HG03045 (cell line): Measurements from ENCODE around the gene KRTAP10-4.
"Not testable (repeated sequence)": the region's sequence is repeated elsewhere in the genome, so short reads cannot be mapped to it uniquely, and the experiment has no call there.

ENCODE experiments used
- ATAC-seq: cut with Tn5 transposase; IDR thresholded peaks from one replicate; pipeline ENCODE4 v1.9.1; 2021; ENCODE audit warnings: mild to moderate bottlenecking, moderate library complexity; ENCODE audit not compliant: unreplicated experiment

KRTAP10-4 gene, protein sequence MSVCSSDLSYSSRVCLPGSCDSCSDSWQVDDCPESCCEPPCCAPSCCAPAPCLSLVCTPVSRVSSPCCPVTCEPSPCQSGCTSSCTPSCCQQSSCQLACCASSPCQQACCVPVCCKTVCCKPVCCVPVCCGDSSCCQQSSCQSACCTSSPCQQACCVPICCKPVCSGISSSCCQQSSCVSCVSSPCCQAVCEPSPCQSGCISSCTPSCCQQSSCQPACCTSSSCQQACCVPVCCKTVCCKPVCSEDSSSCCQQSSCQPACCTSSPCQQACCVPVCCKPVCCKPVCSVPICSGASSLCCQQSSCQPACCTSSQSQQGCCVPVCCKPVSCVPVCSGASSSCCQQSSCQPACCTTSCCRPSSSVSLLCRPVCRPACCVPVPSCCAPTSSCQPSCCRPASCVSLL

DNA sequence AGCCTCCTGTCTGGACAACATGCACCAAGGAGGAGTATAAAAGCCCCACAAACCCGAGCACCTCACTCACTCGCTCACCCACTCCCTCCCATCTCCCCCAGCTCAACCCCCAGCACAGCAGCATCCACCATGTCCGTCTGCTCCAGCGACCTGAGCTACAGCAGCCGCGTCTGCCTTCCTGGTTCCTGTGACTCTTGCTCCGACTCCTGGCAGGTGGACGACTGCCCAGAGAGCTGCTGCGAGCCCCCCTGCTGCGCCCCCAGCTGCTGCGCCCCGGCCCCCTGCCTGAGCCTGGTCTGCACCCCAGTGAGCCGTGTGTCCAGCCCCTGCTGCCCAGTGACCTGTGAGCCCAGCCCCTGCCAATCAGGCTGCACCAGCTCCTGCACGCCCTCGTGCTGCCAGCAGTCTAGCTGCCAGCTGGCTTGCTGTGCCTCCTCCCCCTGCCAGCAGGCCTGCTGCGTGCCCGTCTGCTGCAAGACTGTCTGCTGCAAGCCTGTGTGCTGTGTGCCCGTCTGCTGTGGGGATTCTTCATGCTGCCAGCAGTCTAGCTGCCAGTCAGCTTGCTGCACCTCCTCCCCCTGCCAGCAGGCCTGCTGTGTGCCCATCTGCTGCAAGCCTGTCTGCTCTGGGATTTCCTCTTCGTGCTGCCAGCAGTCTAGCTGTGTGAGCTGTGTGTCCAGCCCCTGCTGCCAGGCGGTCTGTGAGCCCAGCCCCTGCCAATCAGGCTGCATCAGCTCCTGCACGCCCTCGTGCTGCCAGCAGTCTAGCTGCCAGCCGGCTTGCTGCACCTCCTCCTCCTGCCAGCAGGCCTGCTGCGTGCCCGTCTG, at the start of gene KRTAP10-4:
Gene KRTAP10-4, plus strand, starts transcription at position 100 of the 827 bp plus-strand sequence. Its CDS starts 30 bp downstream, at position 130.
- ATAC-seq, result not testable (repeated sequence)

DNA sequence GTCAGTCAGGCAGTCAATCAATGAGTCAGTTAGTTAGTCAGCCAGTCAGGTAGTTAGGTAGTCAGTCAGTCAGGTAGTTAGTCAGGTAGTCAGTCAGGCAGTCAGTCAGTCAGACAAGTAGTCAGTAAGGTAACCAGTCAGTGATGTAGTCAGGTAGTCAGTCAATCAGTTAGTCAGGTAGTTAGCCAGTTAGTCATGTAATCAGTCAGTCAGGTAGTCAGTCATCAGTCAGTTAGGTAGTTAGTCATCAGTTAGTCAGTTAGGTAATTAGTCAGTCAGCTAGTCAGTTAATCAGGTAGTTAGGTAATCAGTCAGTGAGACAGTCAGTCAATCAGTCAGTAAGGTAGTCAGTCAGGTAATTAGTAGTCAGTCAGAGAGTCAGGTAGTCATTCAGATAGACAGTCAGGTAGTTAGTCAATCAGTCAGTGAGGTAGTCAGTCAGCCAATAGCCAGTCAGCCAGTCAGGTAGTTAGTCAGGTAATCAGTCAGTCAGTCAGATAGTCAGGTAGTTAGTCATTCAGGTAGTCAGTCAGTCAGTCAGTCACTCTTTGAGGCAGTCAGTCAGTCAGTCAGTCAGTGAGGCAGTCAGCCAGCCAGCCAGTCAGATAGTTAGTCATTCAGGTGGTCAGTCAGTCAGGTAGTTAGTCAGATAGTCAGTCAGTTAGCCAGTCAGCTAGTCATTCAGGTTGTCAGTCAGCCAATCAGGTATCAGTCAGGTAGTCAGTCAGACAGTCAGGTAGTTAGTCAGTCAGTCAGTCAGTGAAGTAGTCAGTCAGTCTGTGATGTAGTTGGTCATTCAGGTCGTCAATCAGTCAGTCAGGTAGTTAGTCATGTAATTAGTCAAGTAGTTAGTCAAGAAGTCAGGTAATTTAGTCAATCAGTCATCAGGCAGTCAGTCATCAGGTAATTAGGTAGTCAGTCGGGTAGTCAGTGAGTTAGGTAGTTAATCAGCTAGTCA, 48.8 kb upstream of the KRTAP10-4 start:
- ATAC-seq, result no peak

DNA sequence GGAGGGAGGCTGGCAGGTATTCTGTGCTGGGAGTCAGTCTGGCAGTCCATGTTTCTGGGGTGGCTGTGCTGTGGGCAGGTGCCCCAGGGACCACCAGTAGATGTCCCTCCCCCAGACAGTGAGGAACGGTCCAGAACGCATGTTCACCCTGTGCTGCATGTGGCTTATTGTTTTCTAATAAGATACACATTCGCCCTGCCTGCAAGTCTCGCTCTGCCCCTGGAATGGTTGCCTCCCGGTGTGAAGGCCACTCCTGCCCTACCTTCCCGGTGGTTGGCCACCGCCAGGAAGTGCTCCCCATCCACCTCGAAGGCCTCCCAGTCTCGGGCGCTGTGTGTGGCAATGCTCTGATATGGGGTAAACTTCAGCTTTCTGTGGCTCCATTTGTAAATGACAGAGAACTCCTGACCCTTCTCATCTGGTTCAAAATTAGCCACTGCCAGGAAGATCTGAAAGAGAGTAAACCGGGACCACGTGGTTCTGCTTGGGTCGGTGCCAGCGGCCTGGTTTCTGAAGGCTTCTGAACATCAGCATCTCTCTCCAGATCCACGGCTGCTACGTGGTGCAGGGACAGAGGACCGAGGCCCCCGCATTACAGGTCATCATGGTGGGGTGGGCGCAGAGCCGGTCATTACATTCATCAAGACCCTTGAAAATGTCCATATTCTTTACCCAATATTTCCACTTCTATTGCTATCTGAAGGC, 48.0 kb upstream of the KRTAP10-4 start:
- no peak for ATAC-seq

DNA sequence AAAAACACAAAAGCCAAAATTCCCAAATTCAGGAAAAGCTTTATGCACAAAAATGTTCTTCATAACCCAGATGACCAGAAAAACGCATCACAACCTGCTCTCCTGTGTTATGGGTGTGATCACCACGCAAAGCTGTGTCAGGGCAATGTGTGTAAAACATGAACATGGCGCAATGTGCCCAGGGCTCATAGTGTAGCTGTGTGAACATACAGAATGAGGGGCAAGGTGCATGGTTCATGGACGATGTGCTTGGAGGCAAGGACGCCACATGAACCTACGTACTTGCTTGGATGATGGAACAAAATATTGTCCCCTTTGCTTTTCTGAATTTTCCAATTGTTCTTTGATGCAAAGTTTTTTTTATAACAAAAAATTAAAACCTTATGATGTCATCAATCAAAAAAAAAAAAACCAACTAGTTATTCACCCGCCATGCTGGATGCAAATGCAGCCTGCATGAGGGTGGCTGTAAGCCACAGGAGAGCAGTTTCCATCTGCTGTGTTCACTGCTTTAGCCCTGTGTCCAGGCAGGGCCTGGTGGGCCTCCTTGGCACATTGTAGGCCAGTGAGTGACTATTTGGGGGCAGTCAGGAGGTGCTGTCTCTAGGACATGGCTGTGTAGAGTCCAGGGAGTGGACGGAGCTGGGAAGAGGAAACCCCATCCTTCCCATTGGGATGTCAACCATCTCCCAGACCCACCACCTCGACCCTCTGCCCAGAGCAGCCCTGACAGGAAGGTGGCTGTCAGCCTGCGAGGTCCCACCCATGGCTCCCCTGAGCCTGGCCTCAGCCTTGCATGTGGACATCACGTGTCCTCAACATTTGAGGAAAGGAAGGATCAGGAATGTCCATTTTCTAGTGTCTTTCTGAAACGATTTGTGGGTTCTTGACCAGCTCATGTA, 47.2 kb upstream of the KRTAP10-4 start:
- ATAC-seq, result no peak

DNA sequence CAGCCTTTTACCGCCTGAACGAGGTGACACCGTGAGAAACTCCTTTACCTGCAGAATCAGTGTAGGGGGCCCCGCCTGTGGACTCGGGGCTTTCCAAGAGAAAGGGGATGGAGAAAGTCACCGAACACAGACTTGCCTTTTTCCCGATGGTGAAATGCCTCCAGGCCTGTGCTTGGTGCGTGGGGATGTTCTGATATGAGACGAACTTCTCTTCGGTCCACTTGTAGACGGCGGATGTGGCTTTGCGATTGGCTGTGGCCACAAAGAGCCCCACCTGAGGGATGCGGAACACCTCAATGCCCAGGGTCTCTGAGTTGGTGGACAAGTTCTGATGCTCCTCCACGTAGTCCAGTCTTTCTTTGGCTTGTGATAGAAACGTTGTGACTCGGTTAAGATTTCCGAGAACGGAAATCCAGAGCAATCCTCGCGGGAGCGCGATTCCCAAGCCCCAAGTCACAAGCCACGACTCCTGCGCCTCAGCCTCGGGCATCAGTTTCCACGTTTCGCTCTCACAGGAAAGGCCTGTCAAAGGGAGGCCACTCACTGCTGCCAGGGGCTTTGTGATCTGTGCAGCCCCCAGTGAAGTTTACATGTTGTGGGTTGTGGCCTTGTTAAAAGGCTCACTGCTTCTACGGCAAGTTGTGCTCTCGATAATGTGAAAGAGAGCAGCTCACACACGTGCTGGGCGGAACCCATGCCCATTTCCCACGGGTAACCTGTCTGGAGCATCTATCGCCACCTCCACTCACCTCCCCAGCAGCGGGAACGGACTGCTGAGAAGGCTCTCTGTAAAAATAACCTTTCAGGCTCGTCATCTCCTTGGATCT, 46.2 kb upstream of the KRTAP10-4 start:
- no peak for ATAC-seq

DNA sequence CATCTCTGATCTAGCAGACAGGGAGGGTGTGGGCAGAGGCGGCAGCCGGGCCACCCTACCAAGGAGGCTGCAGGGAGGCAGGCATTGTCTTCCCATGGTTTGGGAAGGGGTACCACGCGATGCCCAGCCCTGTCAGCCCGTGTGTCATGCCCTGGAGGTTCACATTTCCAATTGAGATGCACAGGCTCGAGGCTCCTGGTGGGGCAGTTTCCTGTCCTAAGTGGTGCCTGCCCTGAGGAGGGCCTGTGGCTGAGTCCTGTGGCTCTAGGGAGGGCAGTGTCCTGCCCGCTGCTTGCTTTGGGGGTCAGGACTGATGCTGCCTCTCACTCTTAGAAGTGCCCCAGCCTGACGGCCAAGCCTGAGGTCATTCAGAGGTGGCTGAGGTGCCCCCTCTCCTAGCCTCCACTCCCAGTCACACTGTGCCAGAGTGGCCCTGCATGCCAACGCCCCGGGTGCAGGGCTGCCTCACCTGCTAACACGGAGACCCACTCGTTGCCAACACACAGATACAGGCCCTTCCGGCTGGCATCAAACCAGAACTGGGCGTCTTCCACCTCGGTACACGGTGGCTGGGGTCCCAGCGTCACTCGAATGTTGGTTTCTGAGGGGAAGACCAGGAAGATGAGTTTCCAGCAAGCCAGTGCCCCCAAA, 45.4 kb upstream of the KRTAP10-4 start:
- ATAC-seq, result no peak

DNA sequence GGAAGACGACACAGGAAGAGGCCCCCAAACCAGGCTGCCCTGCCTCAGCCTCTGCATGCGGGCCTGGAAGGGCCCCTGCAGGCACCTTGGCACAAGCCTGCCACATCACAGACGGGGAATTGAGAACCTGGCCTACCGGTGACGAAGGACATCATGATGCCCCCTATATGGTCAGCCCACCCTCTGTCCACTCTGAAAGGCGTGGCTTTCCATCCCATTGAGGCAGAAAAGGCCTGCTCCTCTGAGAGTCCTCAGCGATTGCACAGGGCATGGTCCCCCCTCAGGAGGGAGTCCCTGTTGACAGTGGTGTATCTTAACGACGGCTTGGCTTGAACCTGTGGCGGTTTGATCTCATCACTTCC, 44.9 kb upstream of the KRTAP10-4 start:
- no peak for ATAC-seq

DNA sequence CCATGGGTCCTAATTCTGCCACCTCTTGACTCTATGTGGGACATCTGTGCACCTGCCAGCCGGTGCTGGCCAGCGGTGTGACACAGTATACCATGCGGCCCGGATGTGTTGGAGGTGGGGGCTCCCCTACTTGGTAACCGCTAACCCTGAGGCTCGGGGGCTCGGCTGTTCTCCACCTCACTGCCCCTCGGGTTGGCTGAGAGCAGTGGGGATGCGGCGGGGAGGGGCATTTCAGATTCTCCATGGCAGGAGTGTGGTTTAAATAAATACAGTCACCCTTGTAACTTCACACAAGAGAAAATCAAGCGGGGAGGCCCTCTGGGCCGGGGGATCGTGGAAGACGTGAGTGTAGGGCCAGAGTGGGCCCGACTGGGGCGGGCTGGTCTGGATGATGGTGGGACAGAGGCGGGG, 44.5 kb upstream of the KRTAP10-4 start:
- no peak for ATAC-seq

DNA sequence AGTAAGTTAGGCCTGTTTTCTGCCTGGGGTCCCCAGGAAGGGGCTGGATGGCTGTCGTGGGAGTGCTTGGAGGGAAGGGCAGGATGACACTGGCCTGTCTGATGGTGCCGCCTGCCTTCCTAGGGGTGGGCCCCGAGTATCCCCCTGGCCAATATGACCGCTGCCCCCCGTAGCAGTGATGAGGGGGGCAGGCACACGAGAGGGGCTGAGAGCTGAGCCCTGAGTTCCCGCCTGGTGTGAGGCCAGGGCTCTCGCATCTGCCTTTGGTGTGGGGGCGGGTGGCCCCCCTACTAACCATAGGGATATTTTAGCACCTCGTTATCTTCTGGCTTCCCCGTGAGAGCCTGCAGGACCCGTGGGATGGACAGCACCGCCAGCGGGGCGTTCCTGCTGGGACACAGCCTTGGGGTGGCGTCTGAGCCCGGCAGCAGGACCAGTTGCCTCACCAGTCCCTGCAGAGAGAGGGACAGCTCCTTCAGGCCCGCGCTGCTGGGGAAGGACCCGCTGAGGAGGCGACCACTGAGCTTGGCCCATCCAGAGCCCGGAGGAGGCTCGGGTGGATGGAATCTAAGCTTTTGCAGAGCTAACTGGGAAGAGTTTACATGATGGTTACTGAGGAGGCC, 43.9 kb upstream of the KRTAP10-4 start:
- no peak for ATAC-seq

DNA sequence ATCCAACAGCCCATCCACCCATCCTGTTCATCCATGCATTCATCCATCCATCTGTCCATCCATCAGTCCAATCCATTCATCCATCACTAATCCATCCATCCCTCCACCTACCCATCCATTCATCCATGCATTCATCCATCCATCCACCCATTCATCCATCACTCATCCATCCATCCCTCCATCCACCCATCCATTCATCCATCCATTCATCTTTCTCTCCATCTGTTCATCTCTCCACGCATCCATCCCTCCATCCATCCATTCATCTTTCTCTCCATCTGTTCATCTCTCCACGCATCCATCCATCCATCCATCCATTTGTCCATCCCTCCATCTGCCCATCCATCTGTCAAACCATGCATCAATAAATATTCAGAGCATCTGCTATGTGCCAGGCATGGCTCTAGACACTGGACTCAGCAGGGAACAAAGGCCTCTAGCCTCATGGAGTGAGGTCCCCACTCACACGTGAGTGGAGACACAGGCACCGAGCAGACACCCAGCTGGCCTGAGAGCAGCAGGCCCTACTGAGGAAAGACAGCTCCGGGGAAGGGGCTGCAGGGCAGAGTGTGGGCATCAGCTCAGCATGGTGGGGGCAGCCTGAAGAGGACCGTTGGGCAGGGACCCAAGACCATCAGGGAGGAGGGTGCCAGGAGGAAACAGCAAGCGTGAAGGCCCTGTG, 43.2 kb upstream of the KRTAP10-4 start:
- ATAC-seq, result no peak

DNA sequence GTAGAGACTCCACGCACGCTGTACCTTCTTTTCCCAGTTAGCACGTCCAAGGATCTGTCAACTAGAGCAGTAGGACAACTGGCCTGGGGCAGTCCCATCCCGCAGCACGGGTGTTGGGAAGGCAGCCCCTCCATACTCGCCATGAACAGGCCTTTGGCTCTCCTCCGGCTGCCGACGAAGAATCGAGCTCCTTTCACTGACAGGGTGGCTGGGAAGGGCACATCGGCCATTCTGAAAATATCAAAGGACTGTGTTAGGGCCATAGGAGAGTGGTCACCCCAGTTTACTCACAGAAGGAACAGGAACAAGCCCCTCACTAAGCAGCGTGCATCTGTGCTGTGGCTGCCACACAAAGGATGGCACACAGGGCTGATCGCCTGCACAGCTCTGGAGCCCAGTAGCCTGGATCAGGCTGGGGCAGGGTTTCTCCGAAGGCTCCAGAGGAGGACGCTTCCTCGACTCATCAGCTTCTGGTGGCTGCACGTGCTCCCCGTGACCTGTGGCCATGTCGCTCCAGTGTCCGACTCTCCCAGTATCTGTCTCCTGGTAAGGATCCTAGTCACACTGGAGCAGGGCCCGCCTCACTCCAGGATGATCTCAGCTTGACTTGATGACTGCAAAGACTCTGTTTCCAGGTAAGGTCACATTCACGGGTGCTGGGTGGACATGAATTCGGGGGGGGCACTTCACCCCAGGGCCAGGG, 42.5 kb upstream of the KRTAP10-4 start:
- no peak for ATAC-seq

DNA sequence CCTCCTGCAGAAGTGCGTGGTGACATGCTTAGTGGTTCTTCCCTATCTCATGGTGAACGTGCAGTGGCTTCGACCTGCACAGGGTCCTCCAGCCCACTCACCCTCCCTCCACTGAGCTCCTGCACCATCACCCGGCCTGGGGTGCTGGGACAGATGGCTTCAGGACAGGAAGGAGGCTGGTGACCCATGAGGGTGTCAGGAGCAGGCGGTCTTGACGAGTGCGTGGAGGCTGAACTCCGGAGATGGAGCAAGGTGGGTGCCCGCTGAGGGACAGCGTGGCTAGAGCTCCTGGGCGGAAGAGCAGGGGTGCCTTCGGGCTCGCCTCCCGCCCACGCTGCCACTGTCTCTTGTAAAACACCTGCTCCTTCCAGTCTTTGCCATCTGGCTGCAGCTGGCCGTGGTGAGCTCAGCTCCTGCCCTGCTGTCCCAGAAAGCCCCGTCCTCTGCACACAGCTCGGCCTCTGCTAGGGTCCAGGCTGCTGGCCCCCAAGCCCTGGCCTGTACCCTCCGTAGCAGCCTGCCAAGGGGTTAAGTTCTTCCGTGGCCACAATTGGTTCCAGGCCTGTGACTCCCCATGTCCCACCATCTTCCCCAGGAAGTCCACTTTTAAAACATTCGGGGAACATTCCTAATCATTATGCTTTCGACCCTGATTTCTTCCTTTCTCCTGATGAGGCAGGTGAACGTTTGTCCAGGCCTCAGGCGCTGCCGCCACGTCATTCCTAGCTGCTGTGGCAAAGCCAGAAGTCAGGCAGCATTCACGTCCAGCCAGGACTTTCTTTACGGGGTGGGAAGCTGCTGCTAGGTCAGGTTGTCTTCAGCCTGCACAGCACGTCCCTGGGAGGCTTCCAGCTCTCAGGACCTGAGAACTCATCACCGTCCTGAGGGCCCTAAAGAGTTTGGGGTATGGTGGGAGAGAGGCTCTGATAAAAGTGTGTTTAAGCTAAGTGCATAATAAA, 41.6 kb upstream of the KRTAP10-4 start:
- no peak for ATAC-seq

DNA sequence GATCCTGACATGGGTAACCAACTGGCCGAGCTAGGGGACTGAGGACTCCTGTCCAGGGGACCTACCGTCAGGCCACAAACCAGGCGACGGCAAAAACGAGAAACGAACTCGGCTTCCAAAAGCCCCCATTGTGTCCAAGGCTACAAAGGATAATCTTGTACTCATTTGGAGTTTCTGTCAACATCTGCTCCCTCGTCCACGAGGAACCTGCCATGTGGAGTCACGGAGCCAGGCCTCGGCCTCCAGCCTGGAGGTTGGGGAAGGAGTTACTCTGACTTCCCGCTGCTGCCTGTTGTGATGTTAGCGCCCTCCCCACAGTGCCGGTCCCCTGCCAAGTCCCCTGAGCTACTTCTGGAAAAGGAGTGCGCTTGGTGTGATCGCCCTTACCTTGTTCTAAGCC, 40.8 kb upstream of the KRTAP10-4 start:
- ATAC-seq, result no peak

DNA sequence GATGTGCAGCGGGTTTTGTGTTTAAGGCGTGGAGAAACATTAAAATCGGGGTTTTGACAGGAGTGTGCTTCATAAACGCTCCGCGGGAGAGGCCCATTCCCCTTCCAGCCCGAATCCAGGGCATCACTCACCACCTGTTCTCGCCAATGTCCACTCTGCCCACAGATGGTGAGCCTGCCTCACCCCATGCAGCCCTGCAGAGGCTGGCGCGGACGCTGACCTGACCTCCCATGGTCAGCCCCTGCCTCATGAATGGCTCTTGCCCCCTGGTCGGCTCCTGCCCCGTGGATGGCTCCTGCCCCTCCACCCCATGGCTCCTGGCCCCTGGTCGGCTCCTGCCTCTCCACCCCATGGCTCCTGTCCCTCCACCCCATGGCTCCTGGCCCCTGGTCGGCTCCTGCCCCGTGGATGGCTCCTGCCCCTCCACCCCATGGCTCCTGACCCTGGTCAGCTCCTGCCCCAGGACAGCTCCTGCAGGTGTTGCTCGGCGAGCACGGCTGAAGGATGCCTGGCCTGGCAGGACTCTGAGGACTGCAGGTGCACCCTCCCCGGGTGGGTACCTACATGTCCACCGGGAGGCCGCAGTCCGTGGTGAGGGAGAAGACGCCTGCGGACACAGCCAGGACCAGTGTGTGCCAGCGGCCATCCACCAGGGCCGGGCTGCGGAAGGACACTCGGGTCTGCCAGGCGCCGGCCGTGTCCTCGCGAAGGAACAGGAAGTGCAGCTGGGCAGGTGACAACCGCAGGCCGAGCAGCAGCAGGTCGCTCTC, 40.2 kb upstream of the KRTAP10-4 start:
- no peak for ATAC-seq
